GM12891 (cell line): Measurements from ENCODE around the gene RAB6B.

ENCODE experiments used
- PAX5 ChIP-seq: IDR thresholded peaks from 2 replicates; pipeline ENCODE4 v1.6.1; 2011; ENCODE audit warnings: low read length, moderate library complexity, mild to moderate bottlenecking; ENCODE audit not compliant: insufficient read depth, severe bottlenecking
- POLR2A ChIP-seq: IDR thresholded peaks from 2 replicates; pipeline ENCODE4 v1.6.1; 2011; ENCODE audit warnings: low read depth, low read length, control low read depth
- POLR2AphosphoS5 ChIP-seq: IDR thresholded peaks from 2 replicates; pipeline ENCODE4 v1.6.1; 2011; ENCODE audit warnings: low read depth, low read length, control low read depth
- POU2F2 ChIP-seq: IDR thresholded peaks from 2 replicates; pipeline ENCODE4 v1.6.1; 2011; ENCODE audit warnings: low read depth, mild to moderate bottlenecking, control low read depth, low read length, moderate library complexity
- SPI1 ChIP-seq: IDR thresholded peaks from 2 replicates; pipeline ENCODE4 v1.6.1; 2011; ENCODE audit warnings: low read depth, low read length, control low read depth
- TAF1 ChIP-seq: IDR thresholded peaks from 2 replicates; pipeline ENCODE4 v1.6.1; 2011; ENCODE audit warnings: low read depth, low read length, control low read depth

GRCh38 chr3:133895208-133896001 is at the start of gene RAB6B:
- TF ChIP-seq POLR2A (no peak), POU2F2 (no peak), POLR2AphosphoS5 (no peak), SPI1 (no peak), PAX5 (no peak), TAF1 (no peak)
